WTC11 (cell line): ENCODE measurements around the gene FZD1.

ENCODE experiments used
- CTCF ChIP-seq: fragments of 200-600 bp; IDR thresholded peaks from 2 replicates; pipeline ENCODE4 v1.8.0; 2022; ENCODE audit warnings: antibody characterized with exemption
- ETV6 ChIP-seq: sonication (generic); formaldehyde crosslinking; IDR thresholded peaks from 2 replicates; pipeline ENCODE4 v1.8.1; 2022; ENCODE audit warnings: mild to moderate bottlenecking, missing genetic modification reagents
- IRF2 ChIP-seq: sonication (generic); formaldehyde crosslinking; IDR thresholded peaks from 2 replicates; pipeline ENCODE4 v1.8.0; 2022; ENCODE audit warnings: low read depth, missing genetic modification reagents, borderline replicate concordance
- NR1H2 ChIP-seq: sonication (generic); formaldehyde crosslinking; IDR thresholded peaks from 2 replicates; pipeline ENCODE4 v1.9.0; 2021; ENCODE audit warnings: mild to moderate bottlenecking, moderate library complexity, missing genetic modification reagents
- NR2C2 ChIP-seq: sonication (generic); formaldehyde crosslinking; IDR thresholded peaks from 2 replicates; pipeline ENCODE4 v1.8.0; 2022; ENCODE audit warnings: mild to moderate bottlenecking, missing genetic modification reagents
- TP53 ChIP-seq: sonication (generic); formaldehyde crosslinking; IDR thresholded peaks from 2 replicates; pipeline ENCODE4 v1.8.1; 2023; ENCODE audit warnings: mild to moderate bottlenecking, missing genetic modification reagents
- ZBTB43 ChIP-seq: sonication (generic); formaldehyde crosslinking; IDR thresholded peaks from 2 replicates; pipeline ENCODE4 v1.8.1; 2023; ENCODE audit warnings: mild to moderate bottlenecking, missing genetic modification reagents
- TF ChIP-seq, protein P1 (sequence below): sonication (generic); formaldehyde crosslinking; IDR thresholded peaks from 2 replicates; pipeline ENCODE4 v1.8.1; 2022; ENCODE audit warnings: missing genetic modification reagents, borderline replicate concordance
- TF ChIP-seq, protein P2 (sequence below): sonication (generic); formaldehyde crosslinking; IDR thresholded peaks from 2 replicates; pipeline ENCODE4 v1.8.0; 2022; ENCODE audit warnings: mild to moderate bottlenecking, missing genetic modification reagents
- TF ChIP-seq, protein P3 (sequence below): sonication (generic); formaldehyde crosslinking; conservative IDR thresholded peaks from 2 replicates; pipeline ENCODE4 v1.8.1; 2023; ENCODE audit warnings: mild to moderate bottlenecking, low read depth, missing genetic modification reagents, moderate library complexity

DNA sequence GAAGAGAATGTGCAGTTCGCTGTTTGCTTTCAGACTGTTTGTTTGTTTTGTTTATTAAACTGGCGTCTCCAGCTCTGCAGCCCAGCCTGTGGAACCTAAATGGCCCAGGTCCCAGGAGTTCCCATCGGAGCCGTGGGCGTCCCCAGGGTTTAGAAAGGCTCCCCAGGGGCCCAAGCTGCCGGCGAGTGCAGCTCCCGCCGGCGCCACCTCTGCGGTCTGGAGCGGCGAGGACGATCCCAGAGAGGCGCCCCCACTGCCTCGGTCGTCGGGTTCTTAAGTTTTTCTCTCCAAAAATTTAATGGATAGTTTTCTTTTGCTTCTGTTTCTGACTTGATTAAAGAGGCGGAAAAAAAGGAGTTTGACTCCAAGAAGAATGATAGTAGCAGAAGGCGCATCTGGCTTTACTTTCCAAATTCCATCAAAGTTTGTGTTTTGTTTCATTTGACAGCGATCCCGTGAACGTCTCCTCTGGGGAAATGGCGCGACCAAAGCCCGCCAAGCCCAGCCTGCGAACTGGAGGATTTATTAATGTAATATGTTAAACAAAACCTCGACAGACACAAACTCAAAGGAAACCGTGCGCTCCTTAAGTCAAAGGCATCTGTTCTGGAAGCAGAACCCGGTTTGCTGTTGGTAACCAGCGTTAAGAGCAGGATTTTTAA lies 718 bp upstream of the FZD1 start:
- TF ChIP-seq CTCF (no peak), ZBTB43 (no peak), IRF2 (no peak), NR2C2 (no peak), TP53 (CRISPR knock-in tag) (no peak), NR1H2 (CRISPR knock-in tag) (no peak), ETV6 (CRISPR knock-in tag) (no peak)
- TF ChIP-seq, protein P1, sequence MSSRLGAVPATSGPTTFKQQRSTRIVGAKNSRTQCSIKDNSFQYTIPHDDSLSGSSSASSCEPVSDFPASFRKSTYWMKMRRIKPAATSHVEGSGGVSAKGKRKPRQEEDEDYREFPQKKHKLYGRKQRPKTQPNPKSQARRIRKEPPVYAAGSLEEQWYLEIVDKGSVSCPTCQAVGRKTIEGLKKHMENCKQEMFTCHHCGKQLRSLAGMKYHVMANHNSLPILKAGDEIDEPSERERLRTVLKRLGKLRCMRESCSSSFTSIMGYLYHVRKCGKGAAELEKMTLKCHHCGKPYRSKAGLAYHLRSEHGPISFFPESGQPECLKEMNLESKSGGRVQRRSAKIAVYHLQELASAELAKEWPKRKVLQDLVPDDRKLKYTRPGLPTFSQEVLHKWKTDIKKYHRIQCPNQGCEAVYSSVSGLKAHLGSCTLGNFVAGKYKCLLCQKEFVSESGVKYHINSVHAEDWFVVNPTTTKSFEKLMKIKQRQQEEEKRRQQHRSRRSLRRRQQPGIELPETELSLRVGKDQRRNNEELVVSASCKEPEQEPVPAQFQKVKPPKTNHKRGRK (CRISPR knock-in tag), result no peak
- TF ChIP-seq, protein P2, sequence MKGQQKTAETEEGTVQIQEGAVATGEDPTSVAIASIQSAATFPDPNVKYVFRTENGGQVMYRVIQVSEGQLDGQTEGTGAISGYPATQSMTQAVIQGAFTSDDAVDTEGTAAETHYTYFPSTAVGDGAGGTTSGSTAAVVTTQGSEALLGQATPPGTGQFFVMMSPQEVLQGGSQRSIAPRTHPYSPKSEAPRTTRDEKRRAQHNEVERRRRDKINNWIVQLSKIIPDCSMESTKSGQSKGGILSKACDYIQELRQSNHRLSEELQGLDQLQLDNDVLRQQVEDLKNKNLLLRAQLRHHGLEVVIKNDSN (CRISPR knock-in tag), result no peak
- TF ChIP-seq, protein P3, sequence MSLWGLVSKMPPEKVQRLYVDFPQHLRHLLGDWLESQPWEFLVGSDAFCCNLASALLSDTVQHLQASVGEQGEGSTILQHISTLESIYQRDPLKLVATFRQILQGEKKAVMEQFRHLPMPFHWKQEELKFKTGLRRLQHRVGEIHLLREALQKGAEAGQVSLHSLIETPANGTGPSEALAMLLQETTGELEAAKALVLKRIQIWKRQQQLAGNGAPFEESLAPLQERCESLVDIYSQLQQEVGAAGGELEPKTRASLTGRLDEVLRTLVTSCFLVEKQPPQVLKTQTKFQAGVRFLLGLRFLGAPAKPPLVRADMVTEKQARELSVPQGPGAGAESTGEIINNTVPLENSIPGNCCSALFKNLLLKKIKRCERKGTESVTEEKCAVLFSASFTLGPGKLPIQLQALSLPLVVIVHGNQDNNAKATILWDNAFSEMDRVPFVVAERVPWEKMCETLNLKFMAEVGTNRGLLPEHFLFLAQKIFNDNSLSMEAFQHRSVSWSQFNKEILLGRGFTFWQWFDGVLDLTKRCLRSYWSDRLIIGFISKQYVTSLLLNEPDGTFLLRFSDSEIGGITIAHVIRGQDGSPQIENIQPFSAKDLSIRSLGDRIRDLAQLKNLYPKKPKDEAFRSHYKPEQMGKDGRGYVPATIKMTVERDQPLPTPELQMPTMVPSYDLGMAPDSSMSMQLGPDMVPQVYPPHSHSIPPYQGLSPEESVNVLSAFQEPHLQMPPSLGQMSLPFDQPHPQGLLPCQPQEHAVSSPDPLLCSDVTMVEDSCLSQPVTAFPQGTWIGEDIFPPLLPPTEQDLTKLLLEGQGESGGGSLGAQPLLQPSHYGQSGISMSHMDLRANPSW (CRISPR knock-in tag), result no peak
